Natural killer cell (primary cell): ENCODE data around the gene CNDP2. TPM values are rescaled to one million over a fixed set of nuclear protein-coding genes. Genes with fewer than 3 reads are reported as not detected.

Source experiments
- ATAC-seq, 3 donors: fragments of 150-1000 bp in 2 of 3; fragments of 200-7000 bp in 1 of 3; cut with Tn5 transposase; 1 replicate in 1 of 3; 2 replicates in 2 of 3; pipeline ENCODE4 v1.10.0; 2021; ENCODE audit warnings: mild to moderate bottlenecking in 2 of 3, moderate library complexity in 2 of 3
- DNase-seq, 2 donors: peaks; one replicate each; pipeline versions ENCODE4 v3.0.0 to v3.0.0-alpha.2; 2013 to 2021; ENCODE audit warnings: mixed read lengths in 1 of 2
- H3K27ac ChIP-seq: one replicate; pipeline ENCODE4 v1.5.1; 2013; ENCODE audit warnings: mild to moderate bottlenecking, low read length
- H3K27me3 ChIP-seq: one replicate; pipeline ENCODE4 v1.6.1; 2013; ENCODE audit warnings: low read length; ENCODE audit not compliant: control insufficient read depth, insufficient read depth
- H3K36me3 ChIP-seq: one replicate; pipeline ENCODE4 v1.6.1; 2013; ENCODE audit warnings: low read length; ENCODE audit not compliant: control insufficient read depth, insufficient read depth
- H3K4me1 ChIP-seq: one replicate; pipeline ENCODE4 v1.6.1; 2013; ENCODE audit warnings: low read length; ENCODE audit not compliant: control insufficient read depth, insufficient read depth
- H3K4me3 ChIP-seq: one replicate; pipeline ENCODE4 v1.5.1; 2013; ENCODE audit warnings: low read length
- H3K9me3 ChIP-seq: one replicate; pipeline ENCODE4 v1.6.1; 2013; ENCODE audit warnings: low read length; ENCODE audit not compliant: control insufficient read depth, insufficient read depth
- H3K27ac Mint-ChIP-seq, 2 donors: one replicate each; pipeline ENCODE4 v1.8.0; 2022; ENCODE audit warnings: mild to moderate bottlenecking in 2 of 2, mixed read lengths in 2 of 2, moderate library complexity in 1 of 2
- H3K27me3 Mint-ChIP-seq, 2 donors: one replicate each; pipeline ENCODE4 v1.8.0; 2022; ENCODE audit warnings: low read depth in 2 of 2, mixed read lengths in 2 of 2
- H3K36me3 Mint-ChIP-seq: one replicate; pipeline ENCODE4 v1.8.0; 2022; ENCODE audit warnings: mixed read lengths
- H3K4me1 Mint-ChIP-seq, 2 donors: one replicate each; pipeline ENCODE4 v1.8.0; 2022; ENCODE audit warnings: mixed read lengths in 2 of 2
- H3K4me3 Mint-ChIP-seq: one replicate; pipeline ENCODE4 v1.8.0; 2022; ENCODE audit warnings: mild to moderate bottlenecking, moderate library complexity, mixed read lengths
- H3K9me3 Mint-ChIP-seq, 2 donors: one replicate each; pipeline ENCODE4 v1.8.0; 2022; ENCODE audit warnings: mixed read lengths in 2 of 2
- CTCF ChIP-seq: fragments of 200-600 bp; IDR thresholded peaks from one replicate; pipeline ENCODE4 v1.8.0; 2022; ENCODE audit warnings: antibody characterized with exemption
- WGBS: methylation state at CpG from one replicate; pipeline ENCODE4 v1.1.7; 2013; ENCODE audit warnings: missing lambda C conversion rate; ENCODE audit not compliant: insufficient coverage; 5-methylcytosine and 5-hydroxymethylcytosine counted together
- intact Hi-C: fragments of 100-400 bp; cut with micrococcal nuclease; formaldehyde crosslinking; loops from one replicate; pipeline ENCODE4 v1.14.2; 2022
- total RNA-seq, 4 donors: library from RNA; stranded (reverse); fragments of 120-200 nt in 1 of 4; gene quantifications; one replicate each; pipeline versions ENCODE4 v1.2.3 to v1.2.4, GENCODE V29; 2013 to 2022

Gene CNDP2
- total RNA-seq, 3 donors from 2014 or later (not counting 1 experiment from before 2014, with no cell fraction given), result 147 to 167 (median 153) TPM

GRCh38 chr18:74480149-74480651 is 16.0 kb upstream of the CNDP2 start:
- Mint-ChIP-seq H3K9me3 (no peaks in the 10 kb centered on the region), H3K4me3 (no peak overlapping the region), H3K27me3 (peaks cover 6 to 7% of the 10 kb centered on the region in 2 donors), H3K36me3 (no peaks in the 10 kb centered on the region), H3K27ac (no peak overlapping the region), H3K4me1 (peaks cover 5% of the 10 kb centered on the region in 2 donors)
- TF ChIP-seq CTCF, result no peak
- no peaks in the 10 kb centered on the region for H3K27me3 ChIP-seq
- 85% methylated on average over 7 of the region's 7 CpGs for WGBS
- ATAC-seq (no peak), DNase-seq (no peak)
- H3K27ac ChIP-seq, result no peak overlapping the region
- H3K36me3 ChIP-seq, result no peaks in the 10 kb centered on the region
- H3K9me3 ChIP-seq, result no peaks in the 10 kb centered on the region
- H3K4me1 ChIP-seq, result peaks cover 5% of the 10 kb centered on the region
- no peak overlapping the region for H3K4me3 ChIP-seq
- intact Hi-C loops, result no loop called here

- no peaks in the 10 kb centered on the region for H3K36me3 ChIP-seq
- no peak overlapping the region for H3K27ac ChIP-seq
- peaks cover 13% of the 10 kb centered on the region for H3K4me1 ChIP-seq
- no peaks in the 10 kb centered on the region for H3K9me3 ChIP-seq
- Mint-ChIP-seq H3K4me3 (no peak overlapping the region), H3K27ac (no peak overlapping the region), H3K27me3 (peaks cover 4 to 7% of the 10 kb centered on the region in 2 donors), H3K9me3 (no peaks in the 10 kb centered on the region), H3K4me1 (peaks cover 5% of the 10 kb centered on the region in 2 donors), H3K36me3 (no peaks in the 10 kb centered on the region)
- 87% methylated on average over 11 of the region's 11 CpGs for WGBS
- DNase-seq, result no peak
- no peak overlapping the region for H3K4me3 ChIP-seq
- no peak for TF ChIP-seq CTCF
- ATAC-seq, result no peak
- no peaks in the 10 kb centered on the region for H3K27me3 ChIP-seq
- intact Hi-C loops, result no loop called here
Observed at GRCh38 chr18:74482697-74483096, 13.5 kb upstream of the CNDP2 start.

GRCh38 chr18:74486119-74486849 is 9.9 kb upstream of the CNDP2 start:
- 96% methylated on average over 14 of the region's 15 CpGs for WGBS

More at GRCh38 chr18:74486119-74486849, 9.9 kb upstream of the CNDP2 start:
- no peak overlapping the region for H3K4me3 ChIP-seq
- H3K4me3 Mint-ChIP-seq, result no peak overlapping the region
- H3K9me3 Mint-ChIP-seq, result no peaks in the 10 kb centered on the region
- DNase-seq, result no peak
- no peaks in the 10 kb centered on the region for H3K36me3 ChIP-seq
- intact Hi-C loops, result no loop called here
- H3K27ac Mint-ChIP-seq, result no peak overlapping the region
- H3K4me1 ChIP-seq, result peaks cover 13% of the 10 kb centered on the region
- TF ChIP-seq CTCF, result no peak
- peaks cover 0 to 7% of the 10 kb centered on the region in 2 donors for H3K27me3 Mint-ChIP-seq
- H3K9me3 ChIP-seq, result no peaks in the 10 kb centered on the region
- H3K27me3 ChIP-seq, result no peaks in the 10 kb centered on the region
- no peaks in the 10 kb centered on the region for H3K36me3 Mint-ChIP-seq
- ATAC-seq, result no peak
- H3K4me1 Mint-ChIP-seq, result peaks cover 5% of the 10 kb centered on the region in 2 donors
- no peak overlapping the region for H3K27ac ChIP-seq
